Osteoblast (primary cell): ENCODE data around the gene SLC6A5. TPM values are rescaled to one million over a fixed set of nuclear protein-coding genes. Genes with fewer than 3 reads are reported as not detected.

Experiments
- DNase-seq: peaks from one replicate; pipeline ENCODE4 v3.0.0; 2011; ENCODE audit warnings: low spot score, mixed read lengths; ENCODE audit not compliant: insufficient read length; ENCODE audit errors: missing footprints
- H2AFZ ChIP-seq: 2 replicates; pipeline ENCODE4 v1.6.0; 2011; ENCODE audit warnings: mild to moderate bottlenecking, low read length
- H3K27ac ChIP-seq: 2 replicates; pipeline ENCODE4 v1.5.1; 2011; ENCODE audit warnings: mild to moderate bottlenecking, low read depth, low read length, moderate library complexity
- H3K27me3 ChIP-seq: 2 replicates; pipeline ENCODE4 v1.6.0; 2012; ENCODE audit warnings: mild to moderate bottlenecking, control low read depth, inconsistent platforms, low read length, moderate library complexity; ENCODE audit not compliant: insufficient read depth
- H3K36me3 ChIP-seq: 2 replicates; pipeline ENCODE4 v1.5.1; 2011; ENCODE audit warnings: mild to moderate bottlenecking, low read length, control low read depth, moderate library complexity; ENCODE audit not compliant: insufficient read depth
- H3K4me1 ChIP-seq: 2 replicates; pipeline ENCODE4 v1.5.1; 2011; ENCODE audit warnings: mild to moderate bottlenecking, low read length, control low read depth, moderate library complexity; ENCODE audit not compliant: insufficient read depth
- H3K4me2 ChIP-seq: 2 replicates; pipeline ENCODE4 v1.6.0; 2011; ENCODE audit warnings: mild to moderate bottlenecking, low read length; ENCODE audit not compliant: insufficient read depth
- H3K4me3 ChIP-seq: fragments of 200-600 bp; sonication (generic); 3 replicates; pipeline ENCODE4 v1.5.1; 2012; ENCODE audit warnings: mild to moderate bottlenecking, low read length, inconsistent platforms; ENCODE audit not compliant: insufficient read depth
- H3K79me2 ChIP-seq: 2 replicates; pipeline ENCODE4 v1.6.0; 2012; ENCODE audit warnings: mild to moderate bottlenecking, low read length, control low read depth, inconsistent platforms; ENCODE audit not compliant: insufficient read depth
- H3K9me3 ChIP-seq: 2 replicates; pipeline ENCODE4 v1.5.1; 2011; ENCODE audit warnings: low read depth, low read length, control low read depth
- H4K20me1 ChIP-seq: 2 replicates; pipeline ENCODE4 v1.6.0; 2012; ENCODE audit warnings: mild to moderate bottlenecking, low read length, control low read depth; ENCODE audit not compliant: insufficient read depth
- total RNA-seq: library from RNA; depleted of rRNA; stranded (reverse); fragments of >200 nt; gene quantifications from 2 replicates; pipeline ENCODE4 v1.2.3, GENCODE V29; 2012
- TF ChIP-seq, protein P1 (sequence below): IDR thresholded peaks from 2 replicates; pipeline ENCODE4 v1.5.1; 2011; ENCODE audit warnings: mild to moderate bottlenecking, low read depth, low read length, moderate library complexity; ENCODE audit errors: extremely low read depth

The SLC6A5 gene
- total RNA-seq, 1 donor, result not detected

DNA sequence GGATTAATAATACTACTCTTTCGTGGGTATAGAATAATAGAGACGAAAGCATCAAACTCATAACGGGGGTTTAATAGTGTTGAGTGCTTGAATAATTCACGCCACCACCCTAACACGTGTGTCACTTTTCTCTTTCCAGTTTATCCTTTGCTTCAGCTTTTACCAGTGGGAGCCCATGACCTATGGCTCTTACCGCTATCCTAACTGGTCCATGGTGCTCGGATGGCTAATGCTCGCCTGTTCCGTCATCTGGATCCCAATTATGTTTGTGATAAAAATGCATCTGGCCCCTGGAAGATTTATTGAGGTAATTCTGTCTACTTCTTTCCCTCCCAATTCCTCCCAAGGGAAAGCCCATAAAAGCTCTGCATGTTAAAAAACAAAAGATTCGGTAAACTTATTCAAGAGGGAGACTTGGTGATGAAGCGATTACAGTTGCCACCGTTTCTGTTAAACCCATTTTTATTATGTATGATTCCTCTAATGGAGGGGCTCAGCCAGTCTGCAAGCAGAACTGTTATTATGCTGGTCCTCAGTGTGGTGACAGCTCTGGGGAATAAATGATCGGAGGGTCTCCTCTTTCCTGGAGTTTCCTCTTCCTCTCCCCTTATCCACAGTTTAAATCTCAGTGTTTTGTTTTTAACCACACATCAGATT is 52.9 kb downstream of the SLC6A5 start:
- Histone ChIP-seq H3K79me2 (no peaks in the 10 kb centered on the region), H3K27me3 (no peaks in the 10 kb centered on the region), H4K20me1 (no peaks in the 10 kb centered on the region), H3K36me3 (no peaks in the 10 kb centered on the region), H2AFZ (no peak overlapping the region), H3K9me3 (no peaks in the 10 kb centered on the region), H3K27ac (no peak overlapping the region), H3K4me1 (no peaks in the 10 kb centered on the region), H3K4me2 (no peak overlapping the region), H3K4me3 (no peak overlapping the region)
- TF ChIP-seq, protein P1, sequence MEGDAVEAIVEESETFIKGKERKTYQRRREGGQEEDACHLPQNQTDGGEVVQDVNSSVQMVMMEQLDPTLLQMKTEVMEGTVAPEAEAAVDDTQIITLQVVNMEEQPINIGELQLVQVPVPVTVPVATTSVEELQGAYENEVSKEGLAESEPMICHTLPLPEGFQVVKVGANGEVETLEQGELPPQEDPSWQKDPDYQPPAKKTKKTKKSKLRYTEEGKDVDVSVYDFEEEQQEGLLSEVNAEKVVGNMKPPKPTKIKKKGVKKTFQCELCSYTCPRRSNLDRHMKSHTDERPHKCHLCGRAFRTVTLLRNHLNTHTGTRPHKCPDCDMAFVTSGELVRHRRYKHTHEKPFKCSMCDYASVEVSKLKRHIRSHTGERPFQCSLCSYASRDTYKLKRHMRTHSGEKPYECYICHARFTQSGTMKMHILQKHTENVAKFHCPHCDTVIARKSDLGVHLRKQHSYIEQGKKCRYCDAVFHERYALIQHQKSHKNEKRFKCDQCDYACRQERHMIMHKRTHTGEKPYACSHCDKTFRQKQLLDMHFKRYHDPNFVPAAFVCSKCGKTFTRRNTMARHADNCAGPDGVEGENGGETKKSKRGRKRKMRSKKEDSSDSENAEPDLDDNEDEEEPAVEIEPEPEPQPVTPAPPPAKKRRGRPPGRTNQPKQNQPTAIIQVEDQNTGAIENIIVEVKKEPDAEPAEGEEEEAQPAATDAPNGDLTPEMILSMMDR, result no peak
- no peak for DNase-seq

DNA sequence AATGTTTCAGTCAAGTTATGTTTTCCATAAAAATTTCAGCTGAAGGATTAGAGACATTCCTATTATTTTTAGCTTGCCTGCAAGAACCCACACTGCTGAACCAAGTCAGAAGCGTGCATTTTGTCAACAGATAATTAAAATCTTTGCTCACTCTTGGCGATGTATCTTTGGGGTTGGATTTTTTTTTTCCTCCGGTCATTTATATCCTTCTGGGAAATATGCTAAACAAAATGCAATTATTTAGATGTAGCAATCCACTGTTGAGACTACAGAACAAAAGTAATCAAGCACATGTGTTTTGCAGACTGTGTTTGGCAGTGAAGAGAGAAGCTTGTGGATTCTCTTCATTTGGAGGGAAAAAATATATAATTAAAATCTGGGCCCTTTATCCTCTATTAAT is 54.6 kb downstream of the SLC6A5 start:
- no peak overlapping the region for H2AFZ ChIP-seq
- no peaks in the 10 kb centered on the region for H3K27me3 ChIP-seq
- H3K4me1 ChIP-seq, result no peaks in the 10 kb centered on the region
- TF ChIP-seq, protein P1, result no peak
- no peaks in the 10 kb centered on the region for H3K36me3 ChIP-seq
- no peaks in the 10 kb centered on the region for H4K20me1 ChIP-seq
- DNase-seq, result no peak
- no peak overlapping the region for H3K27ac ChIP-seq
- H3K9me3 ChIP-seq, result no peaks in the 10 kb centered on the region
- H3K4me3 ChIP-seq, result no peak overlapping the region
- no peak overlapping the region for H3K4me2 ChIP-seq
- no peaks in the 10 kb centered on the region for H3K79me2 ChIP-seq

DNA sequence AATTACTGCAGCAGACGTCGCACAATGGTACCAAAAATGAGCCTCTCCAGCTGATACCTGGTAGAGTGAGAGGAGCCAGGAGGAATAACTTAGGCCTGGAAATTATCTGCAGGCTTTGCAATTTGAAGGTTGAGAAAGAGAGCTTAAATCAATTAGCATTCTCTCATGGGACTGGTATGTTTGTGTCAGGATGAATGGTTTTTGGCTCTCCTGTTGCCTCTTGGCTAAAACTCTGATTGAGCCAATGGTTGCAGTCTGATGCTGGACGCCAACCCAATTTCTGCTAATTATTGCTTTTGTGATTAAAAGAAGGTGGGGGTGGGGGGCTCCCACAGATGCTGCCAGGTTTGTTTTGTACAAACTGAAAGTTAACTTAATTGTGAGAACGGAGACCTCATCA is 57.5 kb downstream of the SLC6A5 start:
- H2AFZ ChIP-seq, result no peak overlapping the region
- TF ChIP-seq, protein P1, result no peak
- H3K79me2 ChIP-seq, result no peaks in the 10 kb centered on the region
- no peak overlapping the region for H3K4me3 ChIP-seq
- H3K9me3 ChIP-seq, result no peaks in the 10 kb centered on the region
- no peak overlapping the region for H3K4me2 ChIP-seq
- H3K27me3 ChIP-seq, result no peaks in the 10 kb centered on the region
- no peaks in the 10 kb centered on the region for H4K20me1 ChIP-seq
- no peak overlapping the region for H3K27ac ChIP-seq
- no peaks in the 10 kb centered on the region for H3K36me3 ChIP-seq
- DNase-seq, result no peak
- H3K4me1 ChIP-seq, result no peaks in the 10 kb centered on the region

GRCh38 chr11:20658135-20658534 is 58.7 kb downstream of the SLC6A5 start:
- H2AFZ ChIP-seq, result no peak overlapping the region
- H3K4me2 ChIP-seq, result no peak overlapping the region
- H3K4me3 ChIP-seq, result no peak overlapping the region
- no peak overlapping the region for H3K27ac ChIP-seq
- no peaks in the 10 kb centered on the region for H3K4me1 ChIP-seq
- DNase-seq, result no peak
- no peaks in the 10 kb centered on the region for H4K20me1 ChIP-seq
- H3K79me2 ChIP-seq, result no peaks in the 10 kb centered on the region
- no peaks in the 10 kb centered on the region for H3K9me3 ChIP-seq
- no peaks in the 10 kb centered on the region for H3K36me3 ChIP-seq
- TF ChIP-seq, protein P1, result no peak
- no peaks in the 10 kb centered on the region for H3K27me3 ChIP-seq
